ENCODE measurements around the gene SCRN2. TPM values are rescaled to one million over a fixed set of nuclear protein-coding genes. Genes with fewer than 3 reads are reported as not detected.
A peak's percentile ranks its signal among the peaks of the same experiment; 100 is the strongest.

The SCRN2 gene
- total and polyA plus RNA-seq, 9 donors, result 20.3 to 33.8 (median 26.4) TPM

- Histone ChIP-seq H3K27ac (ENCODE audit: low read length) (no peak overlapping the region), H3K27me3 (ENCODE audit: control insufficient read depth, insufficient read depth, low read length) (peaks cover 69% of the 10 kb centered on the region), H3K36me3 (ENCODE audit: control insufficient read depth, insufficient read depth, low read length) (no peaks in the 10 kb centered on the region), H3K4me3 (ENCODE audit: low read length) (no peak overlapping the region), H3K9me3 (replicated peaks; ENCODE audit: control insufficient read depth, low read depth, low read length) (no peaks in the 10 kb centered on the region), H3K4me1 (ENCODE audit: control insufficient read depth, insufficient read depth, low read length) (peaks cover 15% of the 10 kb centered on the region)
- no peak for DNase-seq
- 64% methylated on average over 4 of the region's 8 CpGs for WGBS (ENCODE audit: insufficient coverage)
Observed at GRCh38 chr17:47879776-47880454, 38.8 kb upstream of the SCRN2 start.

GRCh38 chr17:47879028-47879585 is 38.0 kb upstream of the SCRN2 start:
- DNase-seq, result no peak
- Histone ChIP-seq H3K4me1 (ENCODE audit: control insufficient read depth, insufficient read depth, low read length) (peaks cover 10% of the 10 kb centered on the region), H3K36me3 (ENCODE audit: control insufficient read depth, insufficient read depth, low read length) (no peaks in the 10 kb centered on the region), H3K4me3 (ENCODE audit: low read length) (no peak overlapping the region), H3K27me3 (ENCODE audit: control insufficient read depth, insufficient read depth, low read length) (peaks cover 69% of the 10 kb centered on the region), H3K27ac (ENCODE audit: low read length) (no peak overlapping the region), H3K9me3 (replicated peaks; ENCODE audit: control insufficient read depth, low read depth, low read length) (no peaks in the 10 kb centered on the region)
- WGBS (ENCODE audit: insufficient coverage), result no CpG with 5 or more reads among the region's 2 CpGs

GRCh38 chr17:47878203-47879027 is 37.3 kb upstream of the SCRN2 start:
- no peaks in the 10 kb centered on the region for H3K36me3 ChIP-seq (ENCODE audit: control insufficient read depth, insufficient read depth, low read length)
- H3K4me3 ChIP-seq (ENCODE audit: low read length), result no peak overlapping the region
- H3K27me3 ChIP-seq (ENCODE audit: control insufficient read depth, insufficient read depth, low read length), result peaks cover 69% of the 10 kb centered on the region
- 18% methylated on average over 5 of the region's 10 CpGs for WGBS (ENCODE audit: insufficient coverage)
- DNase-seq, result no peak
- H3K4me1 ChIP-seq (ENCODE audit: control insufficient read depth, insufficient read depth, low read length), result peaks cover 6% of the 10 kb centered on the region
- H3K9me3 ChIP-seq (replicated peaks; ENCODE audit: control insufficient read depth, low read depth, low read length), result no peaks in the 10 kb centered on the region
- no peak overlapping the region for H3K27ac ChIP-seq (ENCODE audit: low read length)

GRCh38 chr17:47877368-47878034 is 36.4 kb upstream of the SCRN2 start:
- H3K4me1 ChIP-seq (ENCODE audit: control insufficient read depth, insufficient read depth, low read length), result peaks cover 12% of the 10 kb centered on the region
- H3K9me3 ChIP-seq (replicated peaks; ENCODE audit: control insufficient read depth, low read depth, low read length), result no peaks in the 10 kb centered on the region
- H3K4me3 ChIP-seq (ENCODE audit: low read length), result no peak overlapping the region
- no CpG with 5 or more reads among the region's 9 CpGs for WGBS (ENCODE audit: insufficient coverage)
- DNase-seq, result no peak
- H3K36me3 ChIP-seq (ENCODE audit: control insufficient read depth, insufficient read depth, low read length), result no peaks in the 10 kb centered on the region
- H3K27ac ChIP-seq (ENCODE audit: low read length), result no peak overlapping the region
- peaks cover 74% of the 10 kb centered on the region for H3K27me3 ChIP-seq (ENCODE audit: control insufficient read depth, insufficient read depth, low read length)

GRCh38 chr17:47875011-47875985 is 34.2 kb upstream of the SCRN2 start:
- Histone ChIP-seq H3K4me3 (ENCODE audit: low read length) (no peak overlapping the region), H3K27me3 (ENCODE audit: control insufficient read depth, insufficient read depth, low read length) (peaks cover 88% of the 10 kb centered on the region), H3K36me3 (ENCODE audit: control insufficient read depth, insufficient read depth, low read length) (no peaks in the 10 kb centered on the region), H3K4me1 (ENCODE audit: control insufficient read depth, insufficient read depth, low read length) (peaks cover 12% of the 10 kb centered on the region), H3K27ac (ENCODE audit: low read length) (no peak overlapping the region), H3K9me3 (replicated peaks; ENCODE audit: control insufficient read depth, low read depth, low read length) (no peaks in the 10 kb centered on the region)
- 34% methylated on average over 10 of the region's 11 CpGs for WGBS (ENCODE audit: insufficient coverage)
- DNase-seq, result no peak

GRCh38 chr17:47873200-47874090 is 32.4 kb upstream of the SCRN2 start:
- H3K9me3 ChIP-seq (replicated peaks; ENCODE audit: control insufficient read depth, low read depth, low read length), result no peaks in the 10 kb centered on the region
- no peak for DNase-seq
- peaks cover 12% of the 10 kb centered on the region for H3K4me1 ChIP-seq (ENCODE audit: control insufficient read depth, insufficient read depth, low read length)
- peaks cover 86% of the 10 kb centered on the region for H3K27me3 ChIP-seq (ENCODE audit: control insufficient read depth, insufficient read depth, low read length)
- 38% methylated on average over 4 of the region's 4 CpGs for WGBS (ENCODE audit: insufficient coverage)
- no peak overlapping the region for H3K27ac ChIP-seq (ENCODE audit: low read length)
- H3K36me3 ChIP-seq (ENCODE audit: control insufficient read depth, insufficient read depth, low read length), result no peaks in the 10 kb centered on the region
- H3K4me3 ChIP-seq (ENCODE audit: low read length), result no peak overlapping the region

- Histone ChIP-seq H3K36me3 (ENCODE audit: control insufficient read depth, insufficient read depth, low read length) (no peaks in the 10 kb centered on the region), H3K27me3 (ENCODE audit: control insufficient read depth, insufficient read depth, low read length) (peaks cover 86% of the 10 kb centered on the region)
- WGBS (ENCODE audit: insufficient coverage), result 7% methylated on average over 7 of the region's 15 CpGs
Observed at GRCh38 chr17:47872651-47873161, 31.6 kb upstream of the SCRN2 start.

GRCh38 chr17:47872019-47872650 is 31.1 kb upstream of the SCRN2 start:
- peaks cover 85% of the 10 kb centered on the region for H3K27me3 ChIP-seq (ENCODE audit: control insufficient read depth, insufficient read depth, low read length)
- DNase-seq, result no peak

More at GRCh38 chr17:47872651-47873161, 31.6 kb upstream of the SCRN2 start:
- Histone ChIP-seq H3K9me3 (replicated peaks; ENCODE audit: control insufficient read depth, low read depth, low read length) (no peaks in the 10 kb centered on the region), H3K4me3 (ENCODE audit: low read length) (no peak overlapping the region), H3K4me1 (ENCODE audit: control insufficient read depth, insufficient read depth, low read length) (peaks cover 12% of the 10 kb centered on the region), H3K27ac (ENCODE audit: low read length) (no peak overlapping the region)
- DNase-seq, result peak; percentile 38

More at GRCh38 chr17:47872019-47872650, 31.1 kb upstream of the SCRN2 start:
- H3K4me3 ChIP-seq (ENCODE audit: low read length), result no peak overlapping the region
- H3K9me3 ChIP-seq (replicated peaks; ENCODE audit: control insufficient read depth, low read depth, low read length), result no peaks in the 10 kb centered on the region
- H3K4me1 ChIP-seq (ENCODE audit: control insufficient read depth, insufficient read depth, low read length), result peaks cover 12% of the 10 kb centered on the region
- 3% methylated on average over 22 of the region's 29 CpGs for WGBS (ENCODE audit: insufficient coverage)
- H3K27ac ChIP-seq (ENCODE audit: low read length), result no peak overlapping the region
- no peaks in the 10 kb centered on the region for H3K36me3 ChIP-seq (ENCODE audit: control insufficient read depth, insufficient read depth, low read length)
